ENCODE results near the gene BRD2. TPM values are rescaled to one million over a fixed set of nuclear protein-coding genes. Genes with fewer than 3 reads are reported as not detected.
A peak's percentile ranks its signal among the peaks of the same experiment; 100 is the strongest.

BRD2 gene
- total and polyA plus RNA-seq, 9 of the 15 experiments (the other 6 are each of a cell fraction or from before 2014, with no cell fraction given) = 19.0 to 252 (median 181) TPM

DNA sequence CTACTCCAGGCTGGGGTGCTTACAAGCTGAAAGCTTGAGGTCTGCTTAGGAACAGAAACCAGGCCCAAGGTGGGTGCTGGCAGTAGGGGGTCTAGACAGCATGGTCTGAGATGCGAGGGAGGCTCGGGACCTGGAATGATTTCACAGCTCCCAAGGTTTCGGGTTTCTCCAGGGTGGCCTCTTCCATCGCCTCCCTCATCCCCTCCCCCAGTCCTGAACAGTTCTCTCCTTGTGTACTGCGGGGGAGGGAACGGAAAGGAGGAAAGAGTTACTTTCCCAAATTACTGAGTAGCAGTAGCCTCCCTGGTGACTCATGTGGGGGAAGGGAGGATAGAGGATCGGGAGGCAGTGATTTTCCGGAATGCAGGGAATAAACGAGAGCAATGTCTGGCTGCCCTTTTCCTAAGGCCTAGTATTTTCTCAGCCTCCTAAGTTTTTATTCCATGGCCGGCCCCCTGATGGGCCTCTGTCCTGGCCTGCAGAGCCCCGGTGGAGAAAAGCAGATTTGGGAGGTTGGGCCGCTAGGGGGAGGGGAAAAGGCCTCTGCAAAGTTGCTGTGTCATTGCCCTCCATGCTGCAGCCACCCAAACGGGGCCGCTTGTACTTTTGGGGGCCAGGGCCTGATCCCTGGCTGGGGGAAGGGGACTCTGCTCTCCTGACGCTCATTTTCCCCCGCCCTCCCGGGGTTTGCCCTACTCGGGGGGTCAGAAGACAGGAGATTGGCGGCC, 1.5 kb downstream of the BRD2 start (continued):
- TF ChIP-seq, protein P1, sequence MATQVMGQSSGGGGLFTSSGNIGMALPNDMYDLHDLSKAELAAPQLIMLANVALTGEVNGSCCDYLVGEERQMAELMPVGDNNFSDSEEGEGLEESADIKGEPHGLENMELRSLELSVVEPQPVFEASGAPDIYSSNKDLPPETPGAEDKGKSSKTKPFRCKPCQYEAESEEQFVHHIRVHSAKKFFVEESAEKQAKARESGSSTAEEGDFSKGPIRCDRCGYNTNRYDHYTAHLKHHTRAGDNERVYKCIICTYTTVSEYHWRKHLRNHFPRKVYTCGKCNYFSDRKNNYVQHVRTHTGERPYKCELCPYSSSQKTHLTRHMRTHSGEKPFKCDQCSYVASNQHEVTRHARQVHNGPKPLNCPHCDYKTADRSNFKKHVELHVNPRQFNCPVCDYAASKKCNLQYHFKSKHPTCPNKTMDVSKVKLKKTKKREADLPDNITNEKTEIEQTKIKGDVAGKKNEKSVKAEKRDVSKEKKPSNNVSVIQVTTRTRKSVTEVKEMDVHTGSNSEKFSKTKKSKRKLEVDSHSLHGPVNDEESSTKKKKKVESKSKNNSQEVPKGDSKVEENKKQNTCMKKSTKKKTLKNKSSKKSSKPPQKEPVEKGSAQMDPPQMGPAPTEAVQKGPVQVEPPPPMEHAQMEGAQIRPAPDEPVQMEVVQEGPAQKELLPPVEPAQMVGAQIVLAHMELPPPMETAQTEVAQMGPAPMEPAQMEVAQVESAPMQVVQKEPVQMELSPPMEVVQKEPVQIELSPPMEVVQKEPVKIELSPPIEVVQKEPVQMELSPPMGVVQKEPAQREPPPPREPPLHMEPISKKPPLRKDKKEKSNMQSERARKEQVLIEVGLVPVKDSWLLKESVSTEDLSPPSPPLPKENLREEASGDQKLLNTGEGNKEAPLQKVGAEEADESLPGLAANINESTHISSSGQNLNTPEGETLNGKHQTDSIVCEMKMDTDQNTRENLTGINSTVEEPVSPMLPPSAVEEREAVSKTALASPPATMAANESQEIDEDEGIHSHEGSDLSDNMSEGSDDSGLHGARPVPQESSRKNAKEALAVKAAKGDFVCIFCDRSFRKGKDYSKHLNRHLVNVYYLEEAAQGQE (IDR thresholded peaks at IDR 0.05; ENCODE audit: borderline replicate concordance) = no peak; the same call in 1 of the 2 replicates
- TF ChIP-seq, protein P1 (CRISPR knock-in tag; IDR thresholded peaks at IDR 0.05; ENCODE audit: low read depth) = no peak
- TF ChIP-seq ARHGAP35 (IDR thresholded peaks at IDR 0.05; ENCODE audit: partially characterized antibody) (no peak), PHB (CRISPR knock-in tag; IDR thresholded peaks at IDR 0.05) (no peak), NR4A1 (CRISPR knock-in tag; IDR thresholded peaks at IDR 0.05) (no peak; the same call in 1 of the 2 replicates), NR4A1 (tag; IDR thresholded peaks at IDR 0.05) (peak; percentile 56; the same call in 1 of the 2 replicates), SMAD4 (CRISPR knock-in tag; conservative IDR thresholded peaks at IDR 0.05) (peak; percentile 82), ADNP (tag; IDR thresholded peaks at IDR 0.05) (no peak), ZBTB7A (IDR thresholded peaks at IDR 0.05; ENCODE audit: borderline replicate concordance, control insufficient read depth, low read depth, low read length) (peak; percentile 55), FOXK2 (conservative IDR thresholded peaks at IDR 0.05 in 1 of 2, IDR thresholded peaks at IDR 0.05 in 1 of 2; ENCODE audit: low read depth in 2 of 2) (peak; percentile 41 to 45; a peak in 2 of 4 replicates), YBX1 (IDR thresholded peaks at IDR 0.05) (no peak)
- TF ChIP-seq, protein P2, sequence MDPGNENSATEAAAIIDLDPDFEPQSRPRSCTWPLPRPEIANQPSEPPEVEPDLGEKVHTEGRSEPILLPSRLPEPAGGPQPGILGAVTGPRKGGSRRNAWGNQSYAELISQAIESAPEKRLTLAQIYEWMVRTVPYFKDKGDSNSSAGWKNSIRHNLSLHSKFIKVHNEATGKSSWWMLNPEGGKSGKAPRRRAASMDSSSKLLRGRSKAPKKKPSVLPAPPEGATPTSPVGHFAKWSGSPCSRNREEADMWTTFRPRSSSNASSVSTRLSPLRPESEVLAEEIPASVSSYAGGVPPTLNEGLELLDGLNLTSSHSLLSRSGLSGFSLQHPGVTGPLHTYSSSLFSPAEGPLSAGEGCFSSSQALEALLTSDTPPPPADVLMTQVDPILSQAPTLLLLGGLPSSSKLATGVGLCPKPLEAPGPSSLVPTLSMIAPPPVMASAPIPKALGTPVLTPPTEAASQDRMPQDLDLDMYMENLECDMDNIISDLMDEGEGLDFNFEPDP (CRISPR knock-in tag; IDR thresholded peaks at IDR 0.05) = no peak
- TF ChIP-seq, protein P3, sequence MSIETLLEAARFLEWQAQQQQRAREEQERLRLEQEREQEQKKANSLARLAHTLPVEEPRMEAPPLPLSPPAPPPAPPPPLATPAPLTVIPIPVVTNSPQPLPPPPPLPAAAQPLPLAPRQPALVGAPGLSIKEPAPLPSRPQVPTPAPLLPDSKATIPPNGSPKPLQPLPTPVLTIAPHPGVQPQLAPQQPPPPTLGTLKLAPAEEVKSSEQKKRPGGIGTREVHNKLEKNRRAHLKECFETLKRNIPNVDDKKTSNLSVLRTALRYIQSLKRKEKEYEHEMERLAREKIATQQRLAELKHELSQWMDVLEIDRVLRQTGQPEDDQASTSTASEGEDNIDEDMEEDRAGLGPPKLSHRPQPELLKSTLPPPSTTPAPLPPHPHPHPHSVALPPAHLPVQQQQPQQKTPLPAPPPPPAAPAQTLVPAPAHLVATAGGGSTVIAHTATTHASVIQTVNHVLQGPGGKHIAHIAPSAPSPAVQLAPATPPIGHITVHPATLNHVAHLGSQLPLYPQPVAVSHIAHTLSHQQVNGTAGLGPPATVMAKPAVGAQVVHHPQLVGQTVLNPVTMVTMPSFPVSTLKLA (conservative IDR thresholded peaks at IDR 0.05) = no peak

All from K562 (cell line).